ENCODE measurements around the gene BFAR.

BFAR gene, protein sequence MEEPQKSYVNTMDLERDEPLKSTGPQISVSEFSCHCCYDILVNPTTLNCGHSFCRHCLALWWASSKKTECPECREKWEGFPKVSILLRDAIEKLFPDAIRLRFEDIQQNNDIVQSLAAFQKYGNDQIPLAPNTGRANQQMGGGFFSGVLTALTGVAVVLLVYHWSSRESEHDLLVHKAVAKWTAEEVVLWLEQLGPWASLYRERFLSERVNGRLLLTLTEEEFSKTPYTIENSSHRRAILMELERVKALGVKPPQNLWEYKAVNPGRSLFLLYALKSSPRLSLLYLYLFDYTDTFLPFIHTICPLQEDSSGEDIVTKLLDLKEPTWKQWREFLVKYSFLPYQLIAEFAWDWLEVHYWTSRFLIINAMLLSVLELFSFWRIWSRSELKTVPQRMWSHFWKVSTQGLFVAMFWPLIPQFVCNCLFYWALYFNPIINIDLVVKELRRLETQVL

DNA sequence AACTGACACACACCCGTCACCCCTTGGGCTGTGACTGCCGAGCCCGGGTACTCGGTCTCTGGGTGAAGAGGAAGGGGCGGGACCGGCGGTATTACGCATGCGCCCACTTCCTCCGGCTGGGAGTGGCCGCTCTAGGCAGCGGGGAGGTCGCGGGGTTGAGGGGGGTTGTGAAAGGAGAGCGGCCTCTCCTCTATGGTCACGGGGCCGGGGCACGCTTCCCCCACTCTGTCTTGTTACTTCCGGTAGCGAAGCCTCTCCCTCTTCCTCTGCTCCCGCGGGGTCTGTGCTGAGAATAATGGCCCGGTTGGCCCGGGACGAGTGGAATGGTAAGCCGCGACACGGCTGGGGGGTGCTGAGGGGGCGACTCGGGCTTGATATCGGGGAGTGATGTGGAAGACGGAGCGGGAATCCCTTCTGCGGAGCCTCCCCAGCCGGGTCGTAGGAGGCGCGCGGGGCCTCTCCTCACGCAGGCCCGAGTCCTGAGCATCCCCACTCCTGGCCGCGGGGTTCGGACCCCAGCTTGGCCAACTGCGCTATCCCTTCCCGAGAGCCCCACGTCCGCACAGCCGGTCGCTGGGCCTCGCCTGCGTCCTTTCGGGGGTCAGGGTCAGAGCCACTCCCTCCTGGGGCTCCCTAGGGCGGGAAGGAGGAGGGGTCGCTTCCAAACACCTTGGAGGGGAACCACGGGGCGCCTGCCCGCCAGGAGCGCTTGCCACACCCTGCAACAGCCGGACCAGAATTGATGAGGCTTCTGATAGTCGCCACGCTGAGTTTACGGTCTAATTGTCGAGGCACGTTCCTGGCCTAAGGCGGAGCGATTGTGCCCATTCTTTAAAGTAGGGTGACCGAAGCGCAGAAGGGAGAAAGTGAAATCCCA, at the start of gene BFAR:
Gene BFAR, plus strand, starts transcription at position 259 of the 877 bp plus-strand sequence. CDS start 11,396 bp downstream, outside the sequence.
- peak; percentile 97 for DNase-seq

DNA sequence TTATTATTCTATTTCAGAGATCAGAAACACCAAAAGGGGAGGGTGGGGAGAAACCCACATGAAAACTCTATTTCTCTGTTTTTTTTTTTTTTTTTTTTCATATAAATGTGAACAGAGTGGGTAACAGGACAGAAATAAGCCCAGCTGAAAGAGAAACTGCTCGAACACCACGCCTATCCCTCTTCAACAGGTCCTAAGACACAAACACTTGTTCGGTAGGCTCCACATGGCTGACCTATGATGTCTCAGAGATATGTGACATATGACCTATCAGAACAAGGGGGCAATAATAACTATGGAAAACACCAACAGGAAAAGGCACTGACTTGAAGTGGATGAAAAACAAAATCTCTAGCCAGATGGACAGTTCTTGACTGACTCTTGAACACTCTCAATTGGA, 47.5 kb upstream of the BFAR start:
- peak; percentile 24 for DNase-seq

DNA sequence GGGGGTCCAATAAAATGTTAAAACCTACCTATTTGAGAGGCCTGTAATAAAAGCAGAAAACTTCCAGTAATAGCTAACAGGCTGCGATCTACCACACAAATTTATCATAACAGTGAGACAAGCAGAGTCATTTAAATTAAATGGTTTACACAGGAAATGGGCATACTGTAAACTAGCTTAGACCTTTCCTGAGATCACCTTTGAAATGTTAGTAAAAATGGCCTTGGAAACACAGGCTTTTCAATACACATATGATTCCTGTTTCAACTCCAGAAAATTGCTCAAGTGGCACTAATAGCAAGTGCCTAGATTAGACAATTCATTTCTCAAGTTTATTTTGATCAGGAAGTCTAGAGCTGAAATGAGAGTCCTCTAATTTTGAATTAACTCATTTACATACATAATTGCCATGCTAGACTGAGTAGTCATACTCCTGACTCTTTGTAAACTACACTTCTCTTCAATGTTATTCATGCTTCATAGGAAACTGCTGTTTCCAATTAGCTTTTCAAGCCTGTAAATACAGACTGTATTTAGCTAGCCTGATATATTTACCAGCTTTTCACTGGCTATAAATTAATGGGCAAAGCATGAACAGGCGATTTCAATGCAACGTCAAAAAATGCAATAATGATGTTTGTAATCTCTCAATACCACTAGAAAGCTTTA, 46.0 kb upstream of the BFAR start:
- DNase-seq, result no peak

DNA sequence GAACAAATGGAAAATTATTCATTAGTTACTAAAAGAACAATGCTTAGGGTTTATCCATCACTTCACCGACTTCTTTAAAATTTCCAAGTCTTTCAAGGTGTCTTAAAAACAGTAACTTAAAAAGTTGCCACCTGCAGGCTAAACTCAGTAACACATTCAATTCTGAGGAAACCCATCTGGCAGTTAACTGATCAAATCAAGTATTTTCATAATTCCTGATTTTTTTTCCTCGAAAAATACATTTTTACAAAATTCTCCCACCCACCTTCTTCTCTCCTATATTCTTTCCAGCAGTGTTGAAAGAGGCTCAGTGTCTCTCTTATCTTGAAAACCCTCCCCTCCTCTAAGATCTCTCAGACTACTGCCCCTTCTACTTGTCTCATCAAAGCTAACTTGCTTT, 32.6 kb upstream of the BFAR start:
- peak; percentile 21 for DNase-seq

DNA sequence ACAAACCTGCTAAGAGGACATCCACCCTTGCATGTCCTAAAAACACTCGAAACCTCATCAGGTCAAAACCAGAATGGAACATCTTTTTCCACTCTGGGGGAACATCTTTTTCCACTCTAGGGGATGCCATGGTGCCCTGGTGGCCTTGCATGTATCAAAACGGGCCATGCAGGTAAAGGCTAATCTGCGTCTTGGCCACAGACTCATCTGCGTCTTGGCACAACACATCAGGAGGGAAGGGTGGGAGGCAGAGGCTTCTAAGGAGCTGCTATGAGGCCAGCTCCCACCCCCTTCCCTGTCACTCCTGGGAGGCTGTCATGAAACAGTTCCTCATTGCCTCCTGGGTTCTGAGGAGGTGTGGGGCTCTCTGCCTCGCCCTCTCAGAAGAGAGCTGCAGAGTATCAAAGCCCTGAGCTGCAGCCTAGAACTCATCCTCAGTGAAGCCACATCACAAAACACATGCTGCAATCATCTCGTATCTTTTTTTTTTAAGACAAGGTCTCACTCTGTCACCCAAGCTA, 30.2 kb upstream of the BFAR start:
- no peak for DNase-seq

DNA sequence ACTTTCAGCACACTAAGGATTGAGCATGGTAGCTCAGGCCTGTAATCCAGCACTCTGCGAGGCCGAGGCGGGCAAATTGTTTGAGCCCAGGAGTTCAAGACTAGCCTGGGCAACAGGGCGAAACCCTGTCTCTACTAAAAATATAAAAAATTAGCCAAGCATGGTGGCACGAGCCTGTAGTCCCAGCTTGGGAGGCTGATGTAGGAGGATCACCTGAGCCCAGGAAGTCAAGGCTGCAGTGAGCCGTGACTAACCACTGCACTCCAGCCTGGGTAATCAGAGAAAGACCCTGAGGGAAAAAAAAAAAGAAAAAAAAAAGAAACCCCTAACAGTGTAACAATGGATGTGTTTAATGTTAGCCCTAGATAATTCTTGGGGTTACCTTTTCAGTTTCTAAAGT, 26.6 kb upstream of the BFAR start:
- no peak for DNase-seq

DNA sequence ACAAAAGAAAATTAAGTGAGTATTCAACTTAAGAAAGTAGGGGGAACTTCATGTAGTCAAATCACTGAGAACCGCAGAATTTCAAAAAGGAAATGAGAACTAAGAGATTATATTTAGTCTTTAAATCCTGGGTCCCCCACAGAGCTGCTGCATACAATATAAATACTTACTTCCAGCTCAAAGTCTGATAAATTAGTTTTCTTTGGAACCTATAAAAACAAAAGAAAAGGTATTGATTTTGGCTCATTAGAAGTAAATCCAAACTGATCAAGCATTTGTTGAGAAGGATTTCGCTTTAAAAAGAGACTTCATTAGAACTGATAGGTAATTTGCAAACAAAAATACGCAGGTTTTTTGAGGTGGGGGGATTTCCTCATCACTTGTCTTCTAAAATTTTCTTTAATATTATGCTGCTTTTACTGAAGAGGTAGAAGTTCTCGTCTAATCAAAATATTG, 24.6 kb upstream of the BFAR start:
- DNase-seq, result no peak

DNA sequence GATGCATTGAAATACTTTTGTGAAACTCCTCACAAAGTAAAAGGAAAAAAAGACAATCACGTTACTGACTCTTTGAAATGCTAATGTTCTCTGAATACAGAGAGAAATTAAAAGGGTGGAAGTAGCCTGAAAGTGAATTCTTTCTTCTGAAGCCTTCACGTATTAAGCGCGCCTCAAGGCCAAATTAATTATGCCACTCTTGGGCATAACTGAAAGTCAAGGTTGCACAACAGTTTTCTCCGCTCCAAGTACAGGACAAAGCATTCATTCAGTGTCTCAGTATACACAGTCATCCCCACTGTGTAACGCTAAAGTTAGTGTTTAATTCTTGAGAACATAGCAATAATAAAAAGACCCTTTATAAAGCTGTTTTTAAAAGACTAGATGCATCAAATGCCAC, 24.1 kb upstream of the BFAR start:
- DNase-seq, result no peak

DNA sequence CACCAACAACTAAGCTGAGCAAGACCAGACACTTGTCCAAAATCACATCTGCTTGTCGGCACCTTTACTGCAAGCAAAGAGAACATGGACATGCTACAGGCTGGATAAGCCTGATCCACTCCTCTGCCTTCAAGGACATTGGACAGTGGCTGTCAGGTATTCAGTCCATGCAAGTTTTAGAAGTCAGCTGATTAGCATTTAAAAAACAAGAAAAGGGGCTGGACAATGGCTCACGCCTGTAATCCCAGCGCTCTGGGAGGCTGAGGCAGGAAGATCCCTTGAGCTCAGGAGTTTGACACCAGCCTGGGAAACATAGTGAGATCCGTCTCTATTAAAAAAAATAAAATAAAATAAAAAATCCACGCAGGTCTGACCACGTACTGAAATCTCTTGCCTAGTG, 23.0 kb upstream of the BFAR start:
- no peak for DNase-seq

DNA sequence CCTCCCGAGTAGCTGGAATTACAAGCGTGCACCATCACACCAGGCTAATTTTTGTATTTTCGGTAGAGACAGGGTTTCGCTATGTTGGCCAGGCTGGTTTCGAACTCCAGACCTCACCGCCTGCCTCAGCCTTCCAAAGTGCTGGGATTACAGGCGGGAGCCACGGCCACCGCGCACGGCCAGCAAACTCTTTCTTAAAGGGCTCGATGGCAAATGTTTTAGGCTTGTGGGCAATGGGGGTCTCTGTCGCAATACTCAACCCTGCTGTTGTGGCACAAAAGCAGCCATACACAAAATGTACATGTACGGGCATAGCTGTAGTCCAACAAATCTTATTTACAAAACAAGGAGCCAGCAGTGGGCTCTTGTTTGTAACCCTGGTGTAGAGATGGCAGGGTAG, 21.1 kb upstream of the BFAR start:
- DNase-seq, result no peak

DNA sequence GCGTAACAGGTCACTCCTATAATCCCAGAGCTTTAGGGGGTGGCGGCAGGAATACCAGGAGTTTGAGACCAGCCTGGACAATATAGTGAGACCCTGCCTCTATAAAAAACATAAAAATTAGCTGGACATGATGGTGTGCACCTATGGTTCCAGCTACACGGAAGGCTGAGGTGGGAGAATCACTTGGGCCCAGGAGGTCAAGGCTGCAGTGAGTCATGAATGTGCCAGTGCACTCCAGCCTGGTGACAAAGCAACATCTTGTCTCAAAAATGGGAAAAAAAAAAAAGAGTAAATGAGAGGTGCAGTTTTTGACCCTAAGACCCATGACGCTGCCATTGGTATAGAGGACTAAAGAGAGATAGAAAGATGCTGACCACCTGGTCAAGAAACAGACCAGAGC, 18.8 kb upstream of the BFAR start:
- DNase-seq, result no peak

DNA sequence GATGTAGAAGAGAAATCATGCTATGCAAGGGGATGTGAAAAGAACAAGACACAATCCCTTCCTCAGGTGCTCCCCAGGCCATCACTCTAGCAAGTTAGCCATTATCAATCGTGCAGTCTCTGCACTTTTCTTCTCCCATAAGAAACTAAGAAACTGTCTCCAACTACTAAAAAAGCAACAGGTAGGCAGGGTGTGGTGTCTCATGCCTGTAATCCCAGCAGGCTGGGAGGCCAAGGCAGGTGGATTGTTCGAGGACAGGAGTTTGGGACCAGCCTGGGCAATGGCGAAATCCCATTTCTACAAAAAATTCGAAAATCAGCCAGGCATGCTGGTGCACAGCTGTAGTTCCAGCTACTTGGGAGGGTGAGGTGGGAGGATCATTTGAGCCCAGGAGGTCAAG, 16.5 kb upstream of the BFAR start:
- no peak for DNase-seq

DNA sequence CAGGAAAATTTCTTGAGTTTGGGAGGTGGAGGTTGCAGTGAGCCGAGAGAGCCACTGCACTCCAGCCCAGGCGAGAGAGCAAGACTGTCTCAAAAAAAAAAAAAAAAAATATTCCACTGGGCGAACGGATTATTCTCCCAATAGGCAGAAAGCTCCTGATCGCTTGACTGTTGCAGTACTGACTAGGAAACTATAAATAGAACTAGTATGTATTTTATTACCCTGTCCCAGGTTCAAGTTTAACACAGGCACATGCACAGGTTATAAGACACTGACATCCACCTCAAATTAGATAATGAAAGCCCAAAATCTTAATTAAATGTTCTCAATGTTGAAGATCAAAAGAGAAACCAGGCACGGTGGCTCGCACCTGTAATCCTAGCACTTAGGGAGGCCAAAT, 14.2 kb upstream of the BFAR start:
- no peak for DNase-seq

DNA sequence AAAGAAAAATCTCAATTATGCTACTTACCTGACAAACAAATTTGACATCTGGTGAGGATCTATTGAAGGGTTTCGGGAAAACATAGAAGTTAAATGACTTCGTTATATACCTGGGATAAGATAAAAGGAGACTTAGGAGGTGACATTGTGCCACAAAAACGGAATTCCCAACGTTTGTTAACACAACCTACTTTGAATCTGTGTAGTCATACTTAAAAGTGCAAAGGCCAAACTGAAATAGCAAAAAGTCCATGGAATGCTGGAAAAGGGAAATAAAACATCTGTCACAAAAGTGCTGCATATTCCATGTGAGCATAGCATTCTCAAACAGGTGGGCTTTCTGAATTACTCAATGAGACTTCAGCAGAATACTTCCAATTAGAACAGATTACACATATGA, 5.7 kb upstream of the BFAR start:
- DNase-seq, result no peak

DNA sequence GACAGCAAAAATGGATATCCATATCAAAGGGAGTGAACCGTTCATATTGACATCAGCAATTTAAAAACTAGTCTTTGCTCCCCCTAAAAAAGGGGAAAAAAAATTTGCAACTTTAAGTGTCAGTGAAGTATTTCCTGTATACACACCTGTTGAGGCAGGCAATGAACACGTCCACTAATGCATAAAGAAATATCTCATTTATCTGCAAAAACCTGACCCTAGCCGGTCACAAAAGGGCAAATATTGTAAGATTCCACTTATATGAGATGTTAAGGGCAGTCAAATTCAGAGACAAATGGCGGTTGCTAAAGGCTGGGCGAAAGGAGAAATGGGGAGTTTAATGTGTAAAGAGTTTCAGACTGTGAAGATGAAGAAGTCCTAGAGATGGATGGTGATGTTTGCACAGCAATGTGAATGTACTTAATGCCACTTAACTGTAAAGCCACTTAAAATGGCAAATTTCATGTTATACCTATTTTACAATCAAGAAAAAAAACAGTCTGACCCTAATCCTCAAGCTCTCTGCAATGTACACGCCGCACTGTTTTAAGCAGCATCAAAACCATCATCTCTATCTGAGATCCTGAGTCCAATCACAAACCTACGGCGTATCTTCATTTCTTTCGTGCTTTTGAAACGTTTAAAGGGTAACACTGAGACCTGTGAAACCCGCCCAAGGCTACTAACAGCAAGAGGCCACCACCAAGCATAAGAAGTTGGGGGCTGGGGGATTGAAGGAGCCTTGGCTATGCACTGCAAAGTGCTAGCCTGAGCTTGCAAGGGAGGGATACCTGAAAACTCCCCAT, 3.7 kb upstream of the BFAR start:
- no peak for DNase-seq

DNA sequence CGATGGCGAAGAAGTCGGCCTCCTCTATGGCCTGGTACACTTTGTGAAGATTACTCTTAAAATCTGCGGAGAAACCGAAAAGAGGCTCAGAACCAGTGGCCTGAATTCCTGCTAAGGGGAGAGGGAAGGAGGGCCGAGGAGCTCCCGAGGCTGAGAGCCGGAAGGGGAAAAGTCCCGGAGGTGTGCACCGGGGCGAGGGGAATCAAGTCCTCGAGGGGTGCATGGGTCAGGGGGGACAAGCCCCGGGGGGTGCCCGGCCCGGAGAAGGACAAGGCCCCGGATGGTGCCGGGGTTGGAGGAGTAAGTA, 3.2 kb upstream of the BFAR start:
- peak; percentile 42 for DNase-seq

DNA sequence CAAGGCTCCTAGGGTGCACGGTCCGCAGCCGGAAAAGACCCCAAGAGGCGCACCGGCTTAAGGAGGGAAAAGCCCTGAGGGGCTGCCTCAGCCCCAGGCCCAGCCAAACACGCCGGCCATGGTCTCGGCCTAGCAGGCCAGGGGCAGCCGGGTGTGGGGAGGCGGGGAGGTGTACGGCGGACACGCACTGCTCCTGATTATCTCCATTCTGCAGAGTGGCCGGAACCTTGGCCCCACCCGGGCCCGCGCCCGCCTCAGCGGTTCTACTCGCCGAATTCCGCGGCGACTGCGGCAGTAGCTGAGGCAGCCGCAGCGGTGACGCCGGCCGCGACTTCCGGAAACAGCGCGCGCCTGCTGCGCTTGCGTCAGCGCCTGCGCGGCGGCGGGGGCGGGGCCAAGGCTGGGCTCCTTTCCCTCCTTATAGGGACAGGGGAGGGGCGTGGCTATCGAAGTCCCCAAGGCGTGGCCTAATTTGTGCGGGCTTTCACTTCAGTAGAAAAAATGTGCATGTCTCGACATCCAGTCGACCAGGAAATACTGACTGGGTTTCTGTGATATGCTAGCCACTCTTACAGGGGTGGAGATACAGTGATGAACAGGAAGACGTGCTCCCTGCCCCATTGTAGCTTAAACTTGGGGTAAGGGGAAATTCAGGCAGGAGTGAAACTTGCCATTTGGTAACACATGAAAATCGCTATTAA, 2.7 kb upstream of the BFAR start, which contains the start of gene PARN:
Gene PARN, minus strand, starts transcription at position 342 of the 701 bp plus-strand sequence. Its CDS starts 135 bp downstream, at position 207.
- peak; percentile 97 for DNase-seq

DNA sequence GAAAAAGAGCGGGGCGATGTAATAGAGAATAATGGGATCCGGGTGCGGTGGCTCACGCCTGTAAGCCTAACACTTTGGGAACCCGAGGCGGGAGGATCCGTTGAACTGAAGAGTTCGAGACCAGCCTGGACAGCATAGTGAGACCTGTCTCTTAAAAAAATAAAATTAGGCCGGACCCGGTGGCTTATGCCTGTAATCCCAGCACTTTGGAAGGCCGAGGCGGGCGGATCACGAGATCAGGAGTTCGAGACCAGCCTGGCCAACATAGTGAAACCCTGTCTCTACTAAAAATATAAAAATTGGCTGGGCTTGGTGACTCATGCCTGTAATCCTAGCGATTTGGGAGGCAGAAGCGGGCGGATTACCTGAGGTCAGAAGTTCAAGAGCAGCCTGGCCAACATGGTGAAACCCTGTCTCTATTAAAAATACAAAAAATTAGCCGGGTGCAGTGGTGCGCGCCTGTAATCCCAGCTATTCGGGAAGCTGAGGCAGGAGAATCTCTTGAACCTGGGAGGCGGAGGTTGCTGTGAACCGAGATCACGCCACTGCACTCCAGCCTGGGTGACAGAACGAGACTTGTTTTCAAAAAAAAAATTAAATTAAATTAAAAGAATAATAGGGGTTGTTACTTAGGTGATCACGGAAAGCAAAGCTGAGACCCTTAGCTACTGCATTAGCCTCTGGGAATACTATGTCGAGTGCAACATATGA, 2.0 kb upstream of the BFAR start:
- peak; percentile 39 for DNase-seq

DNA sequence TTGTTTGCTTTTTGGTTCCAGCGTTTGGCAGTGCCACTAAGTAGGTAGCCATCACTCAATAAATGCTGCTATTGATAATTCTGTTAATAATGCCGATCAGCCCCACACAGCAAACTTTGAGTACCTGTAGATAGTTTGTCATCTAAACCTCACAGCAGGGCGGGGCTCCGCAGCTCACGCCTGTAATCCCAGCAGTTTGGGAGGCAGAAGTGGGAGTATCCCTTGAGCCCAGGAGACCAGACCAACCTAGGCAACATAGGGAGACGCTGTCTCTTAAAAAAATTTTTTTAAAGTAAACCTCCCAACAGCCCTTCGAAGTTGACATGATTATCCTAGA, 1.6 kb downstream of the BFAR start:
- no peak for DNase-seq

DNA sequence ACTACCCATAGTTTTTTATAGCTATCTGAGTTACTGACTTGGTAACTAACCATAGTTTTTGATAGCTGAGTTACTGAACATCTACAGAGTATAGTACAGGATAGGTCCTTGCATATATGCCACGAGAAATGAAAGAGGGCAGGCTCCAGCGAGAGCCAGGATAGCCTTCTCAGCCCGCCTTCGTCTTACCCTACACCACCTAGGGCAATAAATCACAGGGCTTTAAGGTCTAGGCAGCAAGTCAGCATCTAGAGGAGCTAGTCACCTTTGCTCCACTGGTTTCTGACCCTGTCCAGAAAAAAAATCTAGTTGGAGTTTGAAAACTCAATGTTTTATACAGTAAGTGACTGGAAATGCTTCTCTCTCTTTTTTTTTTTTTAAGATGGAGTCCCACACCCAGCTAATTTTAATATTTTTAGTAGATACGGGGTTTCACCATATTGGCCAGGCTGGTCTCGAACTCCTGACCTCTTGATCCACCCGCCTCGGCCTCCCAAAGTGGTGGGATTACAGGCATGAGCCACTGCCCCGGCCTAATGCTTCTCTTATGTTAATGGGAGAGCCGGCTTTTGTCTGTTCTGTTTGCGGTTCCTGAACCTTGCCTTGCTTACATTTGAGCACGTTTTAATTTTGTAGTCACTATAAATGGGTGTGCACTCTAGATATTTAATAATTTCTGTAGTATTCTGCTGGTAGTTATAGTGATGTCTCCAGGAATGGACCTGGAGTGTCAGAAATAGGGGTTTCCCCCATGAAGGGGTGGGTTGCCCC, 2.8 kb downstream of the BFAR start:
- DNase-seq, result no peak

Measured in DMS53 (cell line).